HepG2 (cell line): ENCODE measurements around the gene CEBPB. TPM values are rescaled to one million over a fixed set of nuclear protein-coding genes. Genes with fewer than 3 reads are reported as not detected.

Source experiments
- AHR ChIP-seq: IDR thresholded peaks from 2 replicates; pipeline ENCODE4 v1.6.1; 2018; ENCODE audit warnings: missing genetic modification reagents, missing compliant biosample characterization
- ARNT ChIP-seq: fragments of 450-650 bp; IDR thresholded peaks from 2 replicates; pipeline ENCODE4 v1.6.1; 2017
- GTF3A ChIP-seq: sonication (generic); formaldehyde crosslinking; conservative IDR thresholded peaks from 2 replicates; pipeline ENCODE4 v1.4.0; 2020; ENCODE audit warnings: mild to moderate bottlenecking, missing genetic modification reagents
- HDAC1 ChIP-seq: sonication (generic); formaldehyde crosslinking; IDR thresholded peaks from 2 replicates; pipeline ENCODE4 v1.5.1; 2020; ENCODE audit warnings: mild to moderate bottlenecking, missing genetic modification reagents
- HOXA5 ChIP-seq: sonication (generic); formaldehyde crosslinking; IDR thresholded peaks from 2 replicates; pipeline ENCODE4 v1.4.0; 2020; ENCODE audit warnings: missing genetic modification reagents
- MXD4 ChIP-seq: IDR thresholded peaks from 2 replicates; pipeline ENCODE4 v1.6.1; 2016; ENCODE audit warnings: mild to moderate bottlenecking, missing biosample characterization, missing genetic modification reagents
- MZF1 ChIP-seq: sonication (generic); formaldehyde crosslinking; IDR thresholded peaks from 2 replicates; pipeline ENCODE4 v1.8.1; 2023; ENCODE audit warnings: mild to moderate bottlenecking, missing genetic modification reagents, borderline replicate concordance
- NFIB ChIP-seq: sonication (generic); formaldehyde crosslinking; IDR thresholded peaks from 2 replicates; pipeline ENCODE4 v1.9.0; 2021; ENCODE audit warnings: missing genetic modification reagents, mild to moderate bottlenecking, borderline replicate concordance
- SOX6 ChIP-seq, 2 experiments: fragments of 450-650 bp in 1 of 2; sonication (generic) in 1 of 2; formaldehyde crosslinking in 1 of 2; IDR thresholded peaks; 2 replicates each; pipeline versions ENCODE4 v1.4.0 to v1.6.1; 2017 to 2020; ENCODE audit warnings: antibody characterized with exemption in 1 of 2, mild to moderate bottlenecking in 1 of 2, missing genetic modification reagents in 1 of 2
- SRY ChIP-seq: sonication (generic); formaldehyde crosslinking; IDR thresholded peaks from 2 replicates; pipeline ENCODE4 v1.8.0; 2022; ENCODE audit warnings: mild to moderate bottlenecking, missing genetic modification reagents
- TBX3 ChIP-seq: fragments of 450-650 bp; IDR thresholded peaks from 2 replicates; pipeline ENCODE4 v1.6.1; 2017; ENCODE audit warnings: antibody characterized with exemption, mild to moderate bottlenecking, inconsistent platforms, borderline replicate concordance
- THYN1 ChIP-seq: sonication (generic); formaldehyde crosslinking; IDR thresholded peaks from 2 replicates; pipeline ENCODE4 v1.8.1; 2023; ENCODE audit warnings: low read depth, mild to moderate bottlenecking, moderate library complexity, missing genetic modification reagents, borderline replicate concordance
- U2AF2 ChIP-seq: fragments of 200-400 bp; formaldehyde crosslinking; IDR thresholded peaks from 2 replicates; pipeline ENCODE4 v1.6.1; 2017; ENCODE audit warnings: low read depth, mild to moderate bottlenecking, low read length
- ZC3H4 ChIP-seq: sonication (generic); formaldehyde crosslinking; IDR thresholded peaks from 2 replicates; pipeline ENCODE4 v1.4.0; 2020; ENCODE audit warnings: missing genetic modification reagents, borderline replicate concordance
- ZKSCAN8 ChIP-seq: IDR thresholded peaks from 2 replicates; pipeline ENCODE4 v1.6.1; 2016; ENCODE audit warnings: borderline replicate concordance, missing genetic modification reagents, missing compliant biosample characterization
- ZMAT3 ChIP-seq: sonication (generic); formaldehyde crosslinking; conservative IDR thresholded peaks from 2 replicates; pipeline ENCODE4 v1.7.0; 2021; ENCODE audit warnings: missing genetic modification reagents
- ZNF10 ChIP-seq: sonication (generic); formaldehyde crosslinking; IDR thresholded peaks from 2 replicates; pipeline ENCODE4 v1.4.0; 2020; ENCODE audit warnings: mild to moderate bottlenecking, low read depth, missing genetic modification reagents, borderline replicate concordance
- ZNF20 ChIP-seq: sonication (generic); formaldehyde crosslinking; IDR thresholded peaks from 2 replicates; pipeline ENCODE4 v1.4.0; 2020; ENCODE audit warnings: mild to moderate bottlenecking, moderate library complexity, missing genetic modification reagents
- ZNF230 ChIP-seq: sonication (generic); formaldehyde crosslinking; IDR thresholded peaks from 2 replicates; pipeline ENCODE4 v1.4.0; 2020; ENCODE audit warnings: mild to moderate bottlenecking, missing genetic modification reagents
- ZNF235 ChIP-seq: sonication (generic); formaldehyde crosslinking; IDR thresholded peaks from 2 replicates; pipeline ENCODE4 v1.8.1; 2023; ENCODE audit warnings: mild to moderate bottlenecking, missing genetic modification reagents, borderline replicate concordance
- ZNF446 ChIP-seq: sonication (generic); formaldehyde crosslinking; IDR thresholded peaks from 2 replicates; pipeline ENCODE4 v1.5.0; 2020; ENCODE audit warnings: mild to moderate bottlenecking, missing genetic modification reagents
- ZNF703 ChIP-seq: sonication (generic); formaldehyde crosslinking; IDR thresholded peaks from 2 replicates; pipeline ENCODE4 v1.5.1; 2020; ENCODE audit warnings: missing genetic modification reagents, mild to moderate bottlenecking, moderate library complexity, borderline replicate concordance
- ZSCAN25 ChIP-seq: sonication (generic); formaldehyde crosslinking; IDR thresholded peaks from 2 replicates; pipeline ENCODE4 v1.8.0; 2022; ENCODE audit warnings: mild to moderate bottlenecking, missing genetic modification reagents
- ZZZ3 ChIP-seq: sonication (generic); formaldehyde crosslinking; IDR thresholded peaks from 2 replicates; pipeline ENCODE4 v1.4.0; 2020; ENCODE audit warnings: missing genetic modification reagents, mild to moderate bottlenecking, borderline replicate concordance
- polyA plus RNA-seq, 8 experiments: library from polyadenylated mRNA; depleted of rRNA in 3 of 8; stranded (reverse) in 7 of 8; unstranded in 1 of 8; fragments of >200 nt; fragmentation: Illumina TruSeq in 4 of 8; extraction: Trizol in 4 of 8; gene quantifications; 2 replicates each; pipeline versions ENCODE4 v1.2.1 to v1.2.3, GENCODE V29; 2011 to 2016; ENCODE audit warnings: low read depth in 4 of 8, missing spikeins in 1 of 8, mixed read lengths in 1 of 8; ENCODE audit not compliant: insufficient read depth in 1 of 8
- total RNA-seq, 5 experiments: library from RNA; depleted of rRNA; stranded (reverse); fragments of >200 nt; fragmentation: Illumina TruSeq; extraction: Trizol; gene quantifications; 2 replicates each; pipeline ENCODE4 v1.2.3, GENCODE V29; 2016; ENCODE audit warnings: low read depth in 1 of 5
- TF ChIP-seq, protein P1 (sequence below): IDR thresholded peaks from 2 replicates; pipeline ENCODE4 v1.6.1; 2016
- TF ChIP-seq, protein P2 (sequence below): sonication (generic); formaldehyde crosslinking; IDR thresholded peaks from 2 replicates; pipeline ENCODE4 v1.8.0; 2022; ENCODE audit warnings: mild to moderate bottlenecking, missing genetic modification reagents; ENCODE audit not compliant: insufficient replicate concordance
- TF ChIP-seq, protein P3 (sequence below): sonication (generic); formaldehyde crosslinking; IDR thresholded peaks from 2 replicates; pipeline ENCODE4 v1.4.0; 2020; ENCODE audit warnings: mild to moderate bottlenecking, missing genetic modification reagents

CEBPB gene
- total and polyA plus RNA-seq, 2 of the 13 experiments (the other 11 are each of a cell fraction or from before 2014, with no cell fraction given): 18.5 to 28.2 TPM

DNA sequence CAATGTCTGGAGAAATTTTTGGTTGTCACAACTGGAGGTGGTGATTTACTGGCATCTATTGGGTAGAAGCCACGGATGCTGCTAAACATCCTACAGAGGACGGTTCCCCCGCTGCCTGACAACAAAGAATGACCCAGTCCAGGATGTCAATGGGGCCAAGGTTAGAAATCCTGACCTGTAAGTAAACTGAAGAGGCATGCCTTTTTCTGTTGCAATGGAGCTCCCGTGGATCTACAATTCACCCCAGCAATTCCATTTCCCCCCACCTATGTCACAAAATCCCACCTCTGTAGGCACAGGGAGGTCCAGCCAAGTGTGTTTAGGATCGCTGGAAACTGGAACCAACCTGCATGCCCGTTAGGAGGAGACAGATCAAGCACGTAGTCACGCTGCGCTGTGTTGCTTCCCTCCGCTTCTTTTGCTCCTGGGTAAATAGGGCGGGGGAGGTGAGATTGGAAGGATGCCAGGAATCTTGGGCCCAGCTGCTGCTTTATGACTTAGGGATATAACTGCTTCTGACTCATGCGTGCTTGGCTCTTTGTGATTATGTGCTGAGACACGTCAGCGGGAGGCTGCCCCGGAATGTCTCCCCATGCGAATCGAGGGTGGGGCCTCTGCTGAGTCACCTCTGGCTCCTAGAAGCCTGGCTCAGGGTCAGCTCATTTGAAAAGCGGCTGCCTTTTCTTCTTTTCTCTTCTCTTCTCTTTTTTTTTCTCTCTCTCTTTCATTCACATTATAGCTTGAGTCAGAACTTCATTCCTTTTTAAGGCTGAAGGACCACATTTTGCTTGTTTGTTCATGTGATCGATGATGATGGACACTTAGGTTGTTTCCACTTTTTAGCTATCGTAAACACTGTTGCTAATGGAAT is 24.7 kb upstream of the CEBPB start (continued):
- TF ChIP-seq ZNF235 (CRISPR knock-in tag) (peak; percentile 54; the same call in 1 of the 2 replicates), MXD4 (peak; percentile 97), SOX6 (IDR thresholded peaks at IDR 0.05) (no peak), SOX6 (CRISPR knock-in tag; IDR thresholded peaks at IDR 0.05) (peak; percentile 98), NFIB (CRISPR knock-in tag) (peak; percentile 69; the same call in 1 of the 2 replicates), ZSCAN25 (no peak; the same call in 1 of the 2 replicates), TBX3 (peak; percentile 91), ARNT (0 out of 2 replicates have a peak, but pooled peaks have one; percentile 4), ZNF703 (peak; percentile 56; the same call in 1 of the 2 replicates), ZC3H4 (CRISPR knock-in tag) (peak; percentile 55; the same call in 1 of the 2 replicates), ZMAT3 (CRISPR knock-in tag) (peak; percentile 92; the same call in 1 of the 2 replicates), ZNF10 (CRISPR knock-in tag) (no peak), AHR (CRISPR knock-in tag) (peak; percentile 77; the same call in 1 of the 2 replicates), GTF3A (CRISPR knock-in tag) (no peak), ZNF20 (CRISPR knock-in tag) (0 out of 2 replicates have a peak, but pooled peaks have one; percentile 23), THYN1 (no peak), HOXA5 (CRISPR knock-in tag) (peak; percentile 59), U2AF2 (0 out of 2 replicates have a peak, but pooled peaks have one; percentile 62), HDAC1 (peak; percentile 96), ZNF446 (CRISPR knock-in tag) (peak; percentile 95; the same call in 1 of the 2 replicates), ZZZ3 (CRISPR knock-in tag) (no peak), ZKSCAN8 (CRISPR knock-in tag) (peak; percentile 85; the same call in 1 of the 2 replicates), SRY (CRISPR knock-in tag) (peak; percentile 45; the same call in 1 of the 2 replicates), ZNF230 (CRISPR knock-in tag) (0 out of 2 replicates have a peak, but pooled peaks have one; percentile 73), MZF1 (CRISPR knock-in tag) (no peak)
- TF ChIP-seq, protein P1, sequence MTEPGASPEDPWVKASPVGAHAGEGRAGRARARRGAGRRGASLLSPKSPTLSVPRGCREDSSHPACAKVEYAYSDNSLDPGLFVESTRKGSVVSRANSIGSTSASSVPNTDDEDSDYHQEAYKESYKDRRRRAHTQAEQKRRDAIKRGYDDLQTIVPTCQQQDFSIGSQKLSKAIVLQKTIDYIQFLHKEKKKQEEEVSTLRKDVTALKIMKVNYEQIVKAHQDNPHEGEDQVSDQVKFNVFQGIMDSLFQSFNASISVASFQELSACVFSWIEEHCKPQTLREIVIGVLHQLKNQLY (CRISPR knock-in tag): peak; percentile 92
- TF ChIP-seq, protein P2, sequence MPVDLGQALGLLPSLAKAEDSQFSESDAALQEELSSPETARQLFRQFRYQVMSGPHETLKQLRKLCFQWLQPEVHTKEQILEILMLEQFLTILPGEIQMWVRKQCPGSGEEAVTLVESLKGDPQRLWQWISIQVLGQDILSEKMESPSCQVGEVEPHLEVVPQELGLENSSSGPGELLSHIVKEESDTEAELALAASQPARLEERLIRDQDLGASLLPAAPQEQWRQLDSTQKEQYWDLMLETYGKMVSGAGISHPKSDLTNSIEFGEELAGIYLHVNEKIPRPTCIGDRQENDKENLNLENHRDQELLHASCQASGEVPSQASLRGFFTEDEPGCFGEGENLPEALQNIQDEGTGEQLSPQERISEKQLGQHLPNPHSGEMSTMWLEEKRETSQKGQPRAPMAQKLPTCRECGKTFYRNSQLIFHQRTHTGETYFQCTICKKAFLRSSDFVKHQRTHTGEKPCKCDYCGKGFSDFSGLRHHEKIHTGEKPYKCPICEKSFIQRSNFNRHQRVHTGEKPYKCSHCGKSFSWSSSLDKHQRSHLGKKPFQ: peak; percentile 92
- TF ChIP-seq, protein P3, sequence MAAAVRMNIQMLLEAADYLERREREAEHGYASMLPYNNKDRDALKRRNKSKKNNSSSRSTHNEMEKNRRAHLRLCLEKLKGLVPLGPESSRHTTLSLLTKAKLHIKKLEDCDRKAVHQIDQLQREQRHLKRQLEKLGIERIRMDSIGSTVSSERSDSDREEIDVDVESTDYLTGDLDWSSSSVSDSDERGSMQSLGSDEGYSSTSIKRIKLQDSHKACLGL: peak; percentile 82
